Astrocyte (in vitro differentiated cells and primary cell): ENCODE measurements around the gene CD160. TPM values are rescaled to one million over a fixed set of nuclear protein-coding genes. Genes with fewer than 3 reads are reported as not detected.
"Not testable (repeated sequence)": the region's sequence is repeated elsewhere in the genome, so short reads cannot be mapped to it uniquely, and the experiment has no call there.

Source experiments
- DNase-seq: peaks from one replicate; pipeline ENCODE4 v3.0.0-alpha.2; 2010; ENCODE audit warnings: low read depth
- FAIRE-seq: peaks from 2 replicates; lab custom pipeline; 2011; peaks lifted over from hg19 to GRCh38; lab: Jason Lieb, UNC
- H2AFZ ChIP-seq: 2 replicates; pipeline ENCODE4 v1.6.0; 2012; ENCODE audit warnings: low read depth, low read length, inconsistent platforms
- H3K27ac ChIP-seq: 2 replicates; pipeline ENCODE4 v1.5.1; 2011; ENCODE audit warnings: low read depth, low read length, inconsistent platforms
- H3K27me3 ChIP-seq: 2 replicates; pipeline ENCODE4 v1.6.0; 2011; ENCODE audit warnings: low read length, inconsistent platforms; ENCODE audit not compliant: insufficient read depth
- H3K36me3 ChIP-seq: 2 replicates; pipeline ENCODE4 v1.5.1; 2011; ENCODE audit warnings: low read length, inconsistent platforms; ENCODE audit not compliant: insufficient read depth
- H3K4me1 ChIP-seq: 2 replicates; pipeline ENCODE4 v1.5.1; 2011; ENCODE audit warnings: low read length, inconsistent platforms; ENCODE audit not compliant: insufficient read depth
- H3K4me2 ChIP-seq: 2 replicates; pipeline ENCODE4 v1.6.0; 2012; ENCODE audit warnings: low read length, inconsistent platforms
- H3K4me3 ChIP-seq: 2 replicates; pipeline ENCODE4 v1.5.1; 2011; ENCODE audit warnings: low read depth, mild to moderate bottlenecking, low read length, inconsistent platforms; ENCODE audit not compliant: insufficient read depth
- H3K79me2 ChIP-seq: 2 replicates; pipeline ENCODE4 v1.6.0; 2012; ENCODE audit warnings: mild to moderate bottlenecking, low read length, inconsistent platforms; ENCODE audit not compliant: insufficient read depth
- H3K9ac ChIP-seq: 2 replicates; pipeline ENCODE4 v1.6.0; 2012; ENCODE audit warnings: mild to moderate bottlenecking, low read length, inconsistent platforms
- H3K9me3 ChIP-seq: 2 replicates; pipeline ENCODE4 v1.5.1; 2012; ENCODE audit warnings: low read depth, mild to moderate bottlenecking, low read length, inconsistent platforms; ENCODE audit not compliant: insufficient read depth
- H4K20me1 ChIP-seq: 2 replicates; pipeline ENCODE4 v1.6.0; 2012; ENCODE audit warnings: low read length, inconsistent platforms; ENCODE audit not compliant: insufficient read depth
- H3K27ac Mint-ChIP-seq: one replicate; pipeline ENCODE4 v1.8.0; 2021; ENCODE audit warnings: mild to moderate bottlenecking, mixed read lengths; ENCODE audit not compliant: unreplicated experiment
- H3K27me3 Mint-ChIP-seq: one replicate; pipeline ENCODE4 v1.8.0; 2021; ENCODE audit warnings: low read depth, mixed read lengths; ENCODE audit not compliant: unreplicated experiment
- H3K36me3 Mint-ChIP-seq: one replicate; pipeline ENCODE4 v1.8.0; 2021; ENCODE audit warnings: low read depth, mixed read lengths; ENCODE audit not compliant: unreplicated experiment
- H3K4me1 Mint-ChIP-seq: one replicate; pipeline ENCODE4 v1.8.0; 2021; ENCODE audit warnings: low read depth, mixed read lengths; ENCODE audit not compliant: unreplicated experiment
- H3K4me3 Mint-ChIP-seq: one replicate; pipeline ENCODE4 v1.8.0; 2021; ENCODE audit warnings: mild to moderate bottlenecking, moderate library complexity, mixed read lengths; ENCODE audit not compliant: unreplicated experiment
- H3K9me3 Mint-ChIP-seq: one replicate; pipeline ENCODE4 v1.8.0; 2021; ENCODE audit warnings: mild to moderate bottlenecking, mixed read lengths; ENCODE audit not compliant: unreplicated experiment
- EZH2 ChIP-seq: IDR thresholded peaks from 2 replicates; pipeline ENCODE4 v1.6.1; 2012; ENCODE audit warnings: mild to moderate bottlenecking, low read length, inconsistent platforms; ENCODE audit not compliant: insufficient read depth
- total RNA-seq: library from RNA; stranded (reverse); gene quantifications from 2 replicates; pipeline ENCODE4 v1.2.1, GENCODE V29; 2021
- TF ChIP-seq, protein P1 (sequence below): IDR thresholded peaks from 2 replicates; pipeline ENCODE4 v1.5.1; 2011; ENCODE audit warnings: low read depth, mild to moderate bottlenecking, inconsistent platforms, low read length, moderate library complexity; ENCODE audit not compliant: insufficient read depth

CD160 gene
- total RNA-seq, 1 donor from 2014 or later: not detected

DNA sequence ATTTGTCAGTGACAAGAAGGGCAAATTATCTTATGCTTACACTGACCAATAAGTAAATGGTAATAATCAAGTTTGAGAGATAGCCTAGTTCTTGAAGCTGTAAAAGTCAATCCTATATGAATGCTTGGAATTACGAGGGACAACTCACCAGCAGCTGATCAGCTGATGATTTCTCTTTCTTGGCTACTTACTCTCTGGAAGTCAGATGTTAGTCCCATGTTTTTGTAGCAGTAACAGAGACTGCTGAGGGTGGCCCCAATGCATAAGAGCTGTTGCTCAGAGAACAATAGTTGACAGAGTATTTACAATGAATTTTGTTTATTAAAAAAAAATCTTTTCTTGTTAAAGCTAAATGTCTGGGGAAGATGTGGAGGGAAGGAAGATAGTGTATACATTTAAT, 39.3 kb downstream of the CD160 start:
- no peak overlapping the region for H3K27ac Mint-ChIP-seq
- Histone ChIP-seq H3K79me2 (peaks cover 3% of the 10 kb centered on the region), H3K4me2 (no peak overlapping the region), H3K27me3 (no peaks in the 10 kb centered on the region), H3K9ac (no peak overlapping the region), H4K20me1 (no peaks in the 10 kb centered on the region), H3K27ac (no peak overlapping the region), H3K4me3 (no peak overlapping the region), H2AFZ (no peak overlapping the region), H3K36me3 (peaks cover 10% of the 10 kb centered on the region), H3K9me3 (peaks cover 4% of the 10 kb centered on the region), H3K4me1 (no peaks in the 10 kb centered on the region)
- FAIRE-seq (no peak), DNase-seq (no peak)
- H3K27me3 Mint-ChIP-seq: no peaks in the 10 kb centered on the region
- no peak for TF ChIP-seq EZH2
- TF ChIP-seq, protein P1, sequence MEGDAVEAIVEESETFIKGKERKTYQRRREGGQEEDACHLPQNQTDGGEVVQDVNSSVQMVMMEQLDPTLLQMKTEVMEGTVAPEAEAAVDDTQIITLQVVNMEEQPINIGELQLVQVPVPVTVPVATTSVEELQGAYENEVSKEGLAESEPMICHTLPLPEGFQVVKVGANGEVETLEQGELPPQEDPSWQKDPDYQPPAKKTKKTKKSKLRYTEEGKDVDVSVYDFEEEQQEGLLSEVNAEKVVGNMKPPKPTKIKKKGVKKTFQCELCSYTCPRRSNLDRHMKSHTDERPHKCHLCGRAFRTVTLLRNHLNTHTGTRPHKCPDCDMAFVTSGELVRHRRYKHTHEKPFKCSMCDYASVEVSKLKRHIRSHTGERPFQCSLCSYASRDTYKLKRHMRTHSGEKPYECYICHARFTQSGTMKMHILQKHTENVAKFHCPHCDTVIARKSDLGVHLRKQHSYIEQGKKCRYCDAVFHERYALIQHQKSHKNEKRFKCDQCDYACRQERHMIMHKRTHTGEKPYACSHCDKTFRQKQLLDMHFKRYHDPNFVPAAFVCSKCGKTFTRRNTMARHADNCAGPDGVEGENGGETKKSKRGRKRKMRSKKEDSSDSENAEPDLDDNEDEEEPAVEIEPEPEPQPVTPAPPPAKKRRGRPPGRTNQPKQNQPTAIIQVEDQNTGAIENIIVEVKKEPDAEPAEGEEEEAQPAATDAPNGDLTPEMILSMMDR: no peak
- peaks cover 5% of the 10 kb centered on the region for H3K9me3 Mint-ChIP-seq
- H3K4me1 Mint-ChIP-seq: peaks cover 8% of the 10 kb centered on the region
- peaks cover 28% of the 10 kb centered on the region for H3K36me3 Mint-ChIP-seq
- H3K4me3 Mint-ChIP-seq: no peak overlapping the region

DNA sequence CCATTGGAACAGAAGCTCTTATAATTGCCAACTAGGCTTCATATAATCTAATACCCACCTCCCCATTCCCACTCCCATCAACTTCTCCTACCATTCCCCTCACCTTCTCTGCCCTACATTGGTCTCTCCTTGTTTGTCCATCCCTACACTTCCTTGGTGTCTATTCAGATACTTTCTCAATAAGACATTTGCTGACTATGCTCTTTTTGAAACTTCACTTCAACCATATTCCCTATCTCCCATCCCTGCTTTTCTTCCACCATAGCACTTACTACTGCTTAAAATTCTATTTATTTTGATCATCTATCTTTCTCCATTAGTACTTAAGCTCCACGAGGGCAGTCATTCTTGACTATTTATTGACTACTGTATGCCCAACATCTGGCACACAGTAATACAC, 40.4 kb downstream of the CD160 start:
- H3K4me2 ChIP-seq: no peak overlapping the region
- H4K20me1 ChIP-seq: no peaks in the 10 kb centered on the region
- Mint-ChIP-seq H3K27me3 (no peaks in the 10 kb centered on the region), H3K36me3 (peaks cover 29% of the 10 kb centered on the region), H3K9me3 (peaks cover 5% of the 10 kb centered on the region), H3K4me3 (no peak overlapping the region), H3K4me1 (peaks cover 8% of the 10 kb centered on the region), H3K27ac (no peak overlapping the region)
- H2AFZ ChIP-seq: no peak overlapping the region
- FAIRE-seq (no peak), DNase-seq (no peak)
- H3K9ac ChIP-seq: no peak overlapping the region
- peaks cover 10% of the 10 kb centered on the region for H3K36me3 ChIP-seq
- H3K79me2 ChIP-seq: peaks cover 3% of the 10 kb centered on the region
- H3K4me3 ChIP-seq: no peak overlapping the region
- peaks cover 4% of the 10 kb centered on the region for H3K9me3 ChIP-seq
- no peak overlapping the region for H3K27ac ChIP-seq
- no peak for TF ChIP-seq EZH2
- TF ChIP-seq, protein P1: no peak
- no peaks in the 10 kb centered on the region for H3K4me1 ChIP-seq
- H3K27me3 ChIP-seq: no peaks in the 10 kb centered on the region

DNA sequence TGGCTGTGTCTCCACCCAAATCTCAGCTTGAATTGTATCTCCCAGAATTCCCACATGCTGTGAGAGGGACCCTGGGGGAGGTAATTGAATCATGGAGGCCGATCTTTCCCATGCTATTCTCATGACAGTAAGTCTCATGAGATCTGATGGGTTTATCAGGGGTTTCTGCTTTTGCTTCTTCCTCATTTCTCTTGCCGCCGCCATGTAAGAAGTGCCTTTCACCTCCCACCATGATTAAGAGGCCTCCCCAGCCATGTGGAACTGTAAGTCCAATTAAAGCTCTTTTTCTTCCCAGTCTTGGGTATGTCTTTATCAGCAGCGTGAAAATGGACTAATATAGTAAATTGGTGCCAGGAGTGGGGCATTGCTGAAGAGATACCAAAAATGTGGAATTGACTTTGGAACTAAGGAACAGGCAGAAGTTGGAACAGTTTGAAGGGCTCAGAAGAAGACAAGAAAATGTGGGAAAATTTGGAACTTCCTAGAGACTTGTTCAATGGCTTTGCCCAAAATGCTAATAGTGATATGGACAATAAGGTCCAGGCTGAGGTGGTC, 41.2 kb downstream of the CD160 start:
- FAIRE-seq, H3K4me1 Mint-ChIP-seq, H3K79me2 ChIP-seq, H3K4me3 ChIP-seq, DNase-seq, H3K4me1 ChIP-seq, H3K27me3 Mint-ChIP-seq, H3K9ac ChIP-seq, H4K20me1 ChIP-seq, H3K27me3 ChIP-seq, H3K9me3 ChIP-seq, H3K4me3 Mint-ChIP-seq, H3K27ac ChIP-seq, H3K4me2 ChIP-seq, H3K9me3 Mint-ChIP-seq, H2AFZ ChIP-seq: not testable (repeated sequence)
- Mint-ChIP-seq H3K27ac (peak overlapping the region; percentile 30), H3K36me3 (peaks cover 29% of the 10 kb centered on the region)
- peaks cover 10% of the 10 kb centered on the region for H3K36me3 ChIP-seq

DNA sequence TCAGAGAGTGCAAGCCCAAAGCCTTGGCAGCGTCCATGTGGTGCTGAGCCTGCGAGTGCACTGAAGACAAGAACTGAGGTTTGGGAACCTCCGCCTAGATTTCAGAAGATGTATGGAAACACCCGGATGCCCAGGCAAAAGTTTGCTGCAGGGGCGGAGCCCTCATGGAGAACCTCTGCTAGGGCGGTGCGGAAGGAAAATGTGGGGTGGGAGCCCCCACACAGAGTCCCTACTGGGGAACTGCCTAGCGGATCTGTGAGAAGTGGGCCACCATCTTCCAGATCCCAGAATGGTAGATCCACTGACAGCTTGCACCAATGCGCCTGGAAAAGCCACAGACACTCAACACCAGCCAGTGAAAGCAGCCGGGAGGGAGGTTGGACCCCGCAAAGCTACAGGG, 42.2 kb downstream of the CD160 start:
- H3K4me3 Mint-ChIP-seq, H3K4me3 ChIP-seq, H3K4me1 Mint-ChIP-seq: not testable (repeated sequence)

DNA sequence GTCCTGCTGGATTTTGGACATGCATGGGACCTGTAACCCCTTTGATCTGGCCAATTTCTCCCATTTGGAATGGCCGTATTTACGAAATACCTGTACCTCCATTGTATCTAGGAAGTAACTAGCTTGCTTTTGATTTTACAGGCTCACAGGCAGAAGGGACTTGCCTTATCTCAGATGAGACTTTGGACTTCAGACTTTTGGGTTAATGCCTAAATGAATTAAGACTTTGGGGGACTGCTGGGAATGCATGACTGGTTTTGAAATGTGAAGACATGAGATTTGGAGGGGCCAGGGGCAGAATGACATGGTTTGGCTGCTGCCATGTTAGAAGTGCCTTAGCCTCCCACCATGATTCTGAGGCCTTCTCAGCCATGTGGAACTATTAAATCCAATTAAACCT, 42.7 kb downstream of the CD160 start:
- not testable (repeated sequence) for H3K79me2 ChIP-seq, H3K4me3 ChIP-seq, H3K27me3 ChIP-seq, H3K27me3 Mint-ChIP-seq, H3K9me3 ChIP-seq, H3K9me3 Mint-ChIP-seq, DNase-seq, H3K4me1 Mint-ChIP-seq, H3K27ac ChIP-seq, FAIRE-seq, H4K20me1 ChIP-seq, H3K4me1 ChIP-seq, H3K27ac Mint-ChIP-seq, H3K4me2 ChIP-seq, H3K4me3 Mint-ChIP-seq, H2AFZ ChIP-seq, H3K9ac ChIP-seq
- H3K36me3 ChIP-seq: peaks cover 10% of the 10 kb centered on the region
- peaks cover 27% of the 10 kb centered on the region for H3K36me3 Mint-ChIP-seq

More for the DNA sequence above, 42.2 kb downstream of the CD160 start:
- not testable (repeated sequence) for H3K9me3 Mint-ChIP-seq, H3K4me1 ChIP-seq, H3K27me3 ChIP-seq, H3K27ac ChIP-seq, FAIRE-seq, H3K27ac Mint-ChIP-seq, H4K20me1 ChIP-seq, H2AFZ ChIP-seq, H3K4me2 ChIP-seq, DNase-seq, H3K9ac ChIP-seq, H3K79me2 ChIP-seq, H3K27me3 Mint-ChIP-seq, H3K9me3 ChIP-seq
- H3K36me3 Mint-ChIP-seq: peaks cover 29% of the 10 kb centered on the region
- peaks cover 10% of the 10 kb centered on the region for H3K36me3 ChIP-seq
